Stimulated activated CD4-positive, alpha-beta T cell treated with anti-CD3 and anti-CD28 coated beads, Interleukin-1b, Interleukin-23, amount 100 ng/mL, for 1 hour (primary cell): ENCODE data around the gene SNAI1.
"Not testable (repeated sequence)": the region's sequence is repeated elsewhere in the genome, so short reads cannot be mapped to it uniquely, and the experiment has no call there.

Source experiments
- DNase-seq, 2 donors: peaks; one replicate each; pipeline ENCODE4 v3.0.0-alpha.2; 2020; ENCODE audit warnings: low read depth in 2 of 2

The SNAI1 gene

DNA sequence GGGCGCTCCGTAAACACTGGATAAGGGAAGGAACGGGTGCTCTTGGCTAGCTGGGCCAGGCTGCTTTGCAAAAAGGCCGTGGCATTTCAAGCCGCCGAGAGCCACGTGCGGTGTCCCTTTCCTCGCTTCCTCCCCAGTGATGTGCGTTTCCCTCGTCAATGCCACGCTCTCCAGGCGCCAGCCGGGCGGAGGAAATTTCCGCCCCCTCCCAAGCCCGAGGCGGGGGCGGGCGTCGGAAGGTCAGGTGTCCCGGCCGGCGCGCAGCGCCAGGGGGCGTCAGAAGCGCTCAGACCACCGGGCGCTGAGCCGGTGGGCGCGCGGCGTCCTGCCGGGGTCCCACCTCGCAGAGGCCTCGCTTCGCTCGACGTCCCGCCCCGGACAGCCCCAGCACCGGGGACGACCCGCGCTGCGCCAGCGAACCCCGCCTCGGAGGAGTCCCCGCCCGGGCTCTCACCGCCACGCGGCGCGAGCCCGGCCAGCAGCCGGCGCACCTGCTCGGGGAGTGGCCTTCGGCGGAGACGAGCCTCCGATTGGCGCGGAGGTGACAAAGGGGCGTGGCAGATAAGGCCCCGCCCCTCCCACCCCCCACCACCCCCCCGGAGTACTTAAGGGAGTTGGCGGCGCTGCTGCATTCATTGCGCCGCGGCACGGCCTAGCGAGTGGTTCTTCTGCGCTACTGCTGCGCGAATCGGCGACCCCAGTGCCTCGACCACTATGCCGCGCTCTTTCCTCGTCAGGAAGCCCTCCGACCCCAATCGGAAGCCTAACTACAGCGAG is at the start of gene SNAI1:
Gene SNAI1 (plus strand): TSS at position 635 of the 777 bp plus-strand sequence. CDS start 80 bp downstream, at position 715.
- peak; percentile 50 to 58 for DNase-seq

DNA sequence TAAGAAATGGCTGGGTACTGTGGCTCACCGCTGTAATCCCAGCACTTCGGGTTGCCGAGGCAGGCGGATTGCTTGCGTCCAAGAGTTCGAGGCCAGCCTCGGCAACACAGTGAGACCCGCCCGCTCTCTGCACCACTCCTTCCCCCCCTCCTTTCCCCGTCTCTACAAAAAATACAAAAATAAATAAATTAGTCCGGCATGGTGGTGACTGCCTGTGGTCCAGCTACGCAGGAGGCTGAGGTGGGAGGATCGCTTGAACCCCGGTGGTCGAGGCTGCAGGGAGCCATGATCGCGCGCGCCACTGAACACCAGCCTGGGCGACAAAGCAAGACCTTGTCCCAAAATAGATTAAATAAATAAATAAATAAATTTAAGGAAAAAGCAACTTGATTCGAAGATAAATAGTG is 47.0 kb upstream of the SNAI1 start:
- no peak for DNase-seq

DNA sequence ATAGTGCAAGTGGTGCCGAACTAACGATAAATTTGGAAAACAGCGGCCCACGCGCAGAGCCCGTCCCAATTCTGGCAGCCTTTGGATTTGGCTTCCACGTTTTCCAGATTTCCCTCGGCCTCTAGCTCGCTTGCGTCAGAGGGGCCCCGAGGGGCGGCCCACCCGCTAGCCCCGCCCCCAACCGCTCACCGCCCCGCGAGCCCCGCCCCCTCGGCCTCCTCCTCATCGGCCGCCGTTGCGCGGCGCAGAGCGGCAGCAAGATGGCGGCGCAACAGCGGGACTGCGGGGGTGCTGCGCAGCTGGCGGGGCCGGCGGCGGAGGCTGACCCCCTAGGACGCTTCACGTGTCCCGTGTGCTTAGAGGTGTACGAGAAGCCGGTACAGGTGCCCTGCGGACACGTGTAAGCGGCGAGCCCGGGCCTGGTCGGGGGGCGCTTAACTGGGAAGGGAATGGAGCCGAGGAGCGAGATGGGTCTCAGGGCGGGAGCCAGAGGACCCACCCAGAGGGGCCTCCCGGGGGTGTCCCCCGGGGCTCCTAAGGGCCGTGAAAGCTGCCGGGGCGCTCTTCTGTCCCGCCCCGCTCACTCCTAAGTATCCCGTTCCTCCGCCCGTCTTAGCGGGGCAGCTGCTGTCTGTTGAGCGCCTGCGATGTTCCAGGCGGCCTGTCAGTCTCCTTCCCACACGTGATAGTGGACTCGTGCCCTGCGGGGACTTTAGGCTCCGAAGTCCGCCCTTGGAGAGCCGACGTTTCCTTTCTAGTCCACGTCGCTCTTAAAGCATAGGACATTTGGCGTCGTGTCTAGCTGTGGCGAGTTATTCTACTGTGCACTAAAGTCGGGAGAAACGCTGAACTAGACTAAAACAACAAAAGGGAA is 46.4 kb upstream of the SNAI1 start, which contains the start of gene RNF114:
Gene RNF114 (plus strand): TSS at position 245 of the 874 bp plus-strand sequence. CDS start 16 bp downstream, at position 261.
- DNase-seq: peak; percentile 81 to 90

DNA sequence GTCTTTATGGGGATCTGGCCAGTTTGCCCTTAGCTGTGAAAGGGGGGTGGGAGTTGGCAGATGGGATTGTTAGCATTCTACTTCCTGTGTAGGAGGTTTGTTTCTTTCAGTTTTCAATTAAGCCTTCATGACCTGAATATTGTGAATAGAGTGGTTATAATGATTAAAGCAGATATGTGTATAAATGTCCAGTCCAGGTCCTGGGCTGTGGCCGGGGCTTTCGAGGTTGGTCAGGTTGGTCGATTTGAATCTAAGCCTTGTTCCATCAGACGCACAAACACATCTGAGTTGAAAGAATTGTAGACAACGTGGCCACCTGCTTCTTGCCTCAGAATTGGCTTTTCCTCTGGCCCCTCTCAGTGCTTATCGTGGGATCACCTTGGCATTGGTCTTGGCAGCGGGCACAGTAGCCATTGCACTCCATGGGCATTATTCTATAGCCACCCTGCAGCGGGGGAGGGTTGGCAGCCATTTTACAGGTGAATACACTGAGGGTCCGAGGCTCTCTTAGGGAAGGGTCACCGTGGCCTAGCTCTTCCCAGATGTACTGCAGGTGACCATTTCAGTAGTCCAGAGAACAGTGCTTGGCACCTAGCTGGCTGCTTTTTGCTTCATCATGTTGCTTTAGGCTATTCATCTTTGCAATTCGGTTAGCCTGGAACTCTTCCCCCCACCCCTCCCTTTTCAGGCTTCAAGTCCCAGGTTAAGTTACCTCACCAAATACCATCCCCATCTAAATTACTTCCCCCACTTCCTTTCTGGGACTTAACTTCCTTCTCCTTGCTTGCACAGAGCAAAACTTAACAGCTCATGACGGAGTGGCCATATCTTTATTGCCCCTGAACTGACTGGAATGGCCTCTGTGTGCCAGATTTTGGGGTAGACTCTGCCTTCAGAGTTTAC is 45.5 kb upstream of the SNAI1 start:
- no peak for DNase-seq

DNA sequence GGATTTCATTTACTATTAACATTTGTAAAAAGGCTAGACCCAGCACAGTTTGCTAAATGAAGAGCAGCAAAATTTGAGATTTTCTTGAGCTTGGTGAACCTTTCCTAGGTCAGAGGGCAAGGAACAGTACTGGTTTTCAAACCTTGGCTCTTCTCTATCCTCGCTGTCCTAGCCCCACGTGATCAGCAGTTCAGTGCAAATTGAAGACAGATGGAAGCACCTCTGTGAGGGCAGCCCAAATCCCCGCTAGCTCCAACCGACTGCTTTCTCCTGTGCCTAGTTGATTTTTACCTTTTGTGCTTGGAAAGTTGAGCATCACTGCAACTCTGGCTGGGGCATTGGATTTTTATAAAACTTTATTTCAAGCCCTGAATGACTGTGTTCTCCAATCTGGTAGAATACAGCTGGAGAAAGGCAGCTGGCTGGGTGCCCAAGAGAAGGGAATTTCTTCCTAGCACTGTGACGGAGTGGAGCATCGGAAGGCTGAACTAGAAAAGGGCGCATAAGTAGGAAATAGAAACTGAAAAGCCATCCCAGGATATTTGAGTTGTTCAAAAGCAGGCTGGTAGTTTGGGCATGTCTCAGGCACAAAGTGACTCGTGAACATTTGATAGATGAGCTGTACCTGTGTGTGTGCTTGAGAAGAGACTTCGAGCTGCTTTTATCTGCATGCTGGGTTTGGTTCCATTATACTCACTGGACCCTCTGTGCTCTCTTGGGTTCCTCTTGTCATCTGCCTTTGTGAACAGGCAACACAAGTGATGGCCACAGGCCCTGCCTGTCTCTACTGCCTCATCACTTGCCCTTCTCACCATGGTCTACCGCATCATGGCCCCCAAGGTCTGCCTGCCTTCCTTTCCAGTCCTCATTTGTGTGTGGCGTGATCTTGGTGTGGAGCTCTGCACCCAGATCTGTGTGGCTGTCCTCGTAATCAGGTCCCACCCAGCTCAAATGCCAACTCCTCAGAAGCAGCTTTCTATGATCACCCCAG is 44.3 kb upstream of the SNAI1 start:
- no peak for DNase-seq

DNA sequence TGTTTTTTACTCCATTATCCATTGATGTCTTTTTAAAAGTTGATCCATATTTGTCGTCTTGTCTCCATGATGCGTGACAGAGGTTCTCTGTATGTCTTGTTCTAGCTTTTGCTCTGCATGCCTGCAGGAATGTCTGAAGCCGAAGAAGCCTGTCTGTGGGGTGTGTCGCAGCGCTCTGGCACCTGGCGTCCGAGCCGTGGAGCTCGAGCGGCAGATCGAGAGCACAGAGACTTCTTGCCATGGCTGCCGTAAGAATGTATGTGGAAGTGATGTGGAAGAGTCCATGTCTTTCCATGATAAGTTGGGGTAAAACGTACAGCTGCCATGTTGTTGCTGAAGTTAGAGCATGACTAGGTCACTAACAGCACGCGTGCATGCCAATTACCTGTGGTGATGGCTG is 41.3 kb upstream of the SNAI1 start:
- no peak for DNase-seq

DNA sequence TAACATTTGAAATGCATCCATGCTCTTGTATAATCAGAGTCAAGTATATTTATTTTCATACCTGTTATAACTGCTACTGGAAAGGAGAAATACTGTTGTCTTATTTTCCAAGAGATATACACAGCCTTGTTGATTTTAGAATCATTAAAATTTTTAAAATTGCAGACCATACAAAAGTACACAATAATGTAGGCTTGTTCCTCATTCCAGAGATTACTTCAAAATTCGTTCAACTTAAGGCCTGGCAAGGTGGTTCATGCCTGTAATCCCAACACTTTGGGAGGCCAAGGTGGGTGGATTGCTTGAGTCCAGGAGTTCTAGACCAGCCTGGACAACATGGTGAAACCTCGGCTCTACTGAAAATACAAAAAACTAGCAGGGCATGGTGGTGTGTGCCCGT is 40.5 kb upstream of the SNAI1 start:
- DNase-seq: no peak

DNA sequence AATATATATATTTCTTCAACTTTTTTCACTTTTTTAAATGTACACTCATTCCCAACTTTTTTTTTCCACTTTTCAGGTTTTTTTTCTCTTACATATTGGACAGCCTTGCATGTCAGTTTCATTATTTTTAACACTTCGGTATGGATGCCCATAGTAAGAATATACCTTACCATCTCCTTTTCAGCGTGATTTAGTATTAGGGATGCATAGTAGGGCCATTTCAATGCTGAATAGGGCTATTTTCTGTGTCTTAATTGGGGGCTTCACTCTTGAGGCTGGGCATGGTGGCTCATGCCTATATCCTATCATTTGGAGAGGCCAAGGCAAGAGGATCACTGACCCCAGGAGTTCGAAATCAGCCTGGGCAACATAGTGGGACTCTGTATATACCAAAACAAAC is 39.8 kb upstream of the SNAI1 start:
- no peak for DNase-seq

DNA sequence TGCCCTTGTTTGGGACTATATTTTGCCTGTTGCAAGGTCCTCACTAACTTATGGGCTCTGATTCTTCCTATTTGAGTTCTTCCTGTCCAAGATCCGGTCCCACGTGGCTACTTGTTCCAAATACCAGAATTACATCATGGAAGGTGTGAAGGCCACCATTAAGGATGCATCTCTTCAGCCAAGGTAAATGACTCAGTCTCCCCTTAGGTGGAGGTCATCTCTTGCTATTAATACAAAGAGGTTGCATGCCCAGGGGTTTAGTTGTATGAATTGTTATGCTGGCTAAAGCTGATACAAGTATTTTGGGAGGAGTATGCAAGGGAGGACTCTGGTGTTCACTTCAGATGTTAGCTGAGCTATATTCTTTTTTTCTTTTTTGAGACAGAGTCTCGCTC is 37.5 kb upstream of the SNAI1 start:
- no peak for DNase-seq

DNA sequence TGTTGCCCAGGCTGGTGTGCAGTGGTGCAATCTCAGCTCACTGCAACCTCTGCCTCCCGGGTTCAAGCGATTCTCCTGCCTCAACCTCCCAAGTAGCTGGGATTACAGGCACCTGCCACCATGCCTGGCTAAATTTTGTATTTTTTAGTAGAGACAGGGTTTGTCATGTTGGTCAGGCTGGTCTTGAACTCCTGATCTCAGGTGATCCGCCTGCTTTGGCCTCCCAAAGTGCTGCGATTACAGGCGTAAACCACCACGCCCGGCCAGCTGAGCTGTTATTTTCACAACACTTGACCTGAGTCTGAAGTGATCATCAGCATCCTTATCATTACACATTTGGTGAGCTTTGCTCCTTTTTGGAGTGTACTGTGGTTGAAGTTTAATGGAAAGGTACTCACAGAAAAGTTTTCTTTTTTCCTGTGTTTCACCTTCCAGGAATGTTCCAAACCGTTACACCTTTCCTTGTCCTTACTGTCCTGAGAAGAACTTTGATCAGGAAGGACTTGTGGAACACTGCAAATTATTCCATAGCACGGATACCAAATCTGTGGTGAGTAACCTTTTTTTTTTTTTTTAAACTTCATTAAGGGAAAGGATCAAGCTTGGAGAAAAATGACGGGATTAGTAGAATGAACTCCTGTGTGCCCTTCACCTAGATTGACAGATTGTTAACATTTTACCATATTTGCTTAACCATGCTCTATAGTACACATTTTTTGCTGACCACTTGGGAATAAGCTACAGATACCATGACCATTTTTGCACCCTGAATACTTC is 36.9 kb upstream of the SNAI1 start:
- no peak for DNase-seq

DNA sequence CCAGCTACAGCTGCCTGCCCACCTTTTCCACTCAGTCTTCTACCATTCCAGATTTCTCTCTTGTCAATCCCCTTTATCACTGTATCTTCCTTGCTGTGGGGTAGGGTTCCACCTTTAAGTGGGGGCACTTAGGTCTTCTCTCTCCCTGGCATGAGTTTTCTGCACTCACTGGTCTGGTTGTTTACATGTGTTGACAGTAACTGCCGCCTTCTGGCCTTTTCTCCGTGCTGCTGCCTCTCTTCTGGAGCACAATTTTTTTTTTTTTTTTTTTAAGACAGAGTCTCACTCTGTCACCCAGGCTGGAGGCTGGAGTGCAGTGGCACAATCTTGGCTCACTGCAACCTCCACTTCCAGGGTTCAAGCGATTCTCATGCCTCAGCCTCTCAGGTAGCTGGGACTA is 34.6 kb upstream of the SNAI1 start:
- DNase-seq: no peak

DNA sequence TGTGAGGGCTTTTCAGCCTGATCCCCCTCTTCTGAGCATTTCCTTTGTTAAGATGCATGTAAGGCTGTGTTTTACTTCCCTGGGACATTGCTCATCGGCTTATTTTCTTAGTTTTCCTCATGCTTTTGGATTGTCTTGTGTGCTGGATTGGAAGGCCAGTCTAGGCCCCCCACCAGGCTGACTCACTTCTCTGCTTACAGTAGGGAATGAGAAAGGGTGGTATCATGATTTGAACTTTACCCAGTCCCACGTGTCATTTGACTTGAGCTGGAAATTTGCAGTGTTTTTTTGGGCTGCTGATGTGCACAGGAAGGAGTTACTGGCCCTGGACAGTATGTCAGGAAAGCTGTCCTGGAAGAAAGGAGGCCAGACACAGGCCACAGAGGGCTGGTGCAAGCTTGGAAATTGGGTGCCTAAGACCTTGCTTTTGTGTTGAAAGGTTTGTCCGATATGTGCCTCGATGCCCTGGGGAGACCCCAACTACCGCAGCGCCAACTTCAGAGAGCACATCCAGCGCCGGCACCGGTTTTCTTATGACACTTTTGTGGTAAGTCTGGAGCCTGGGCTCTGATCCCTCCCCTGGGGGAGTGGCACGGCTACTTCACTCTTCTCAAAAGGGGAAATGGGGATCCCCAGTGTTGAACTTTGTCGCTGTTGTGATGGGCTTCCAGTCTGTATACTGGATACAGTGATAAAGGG is 33.8 kb upstream of the SNAI1 start:
- DNase-seq: no peak

DNA sequence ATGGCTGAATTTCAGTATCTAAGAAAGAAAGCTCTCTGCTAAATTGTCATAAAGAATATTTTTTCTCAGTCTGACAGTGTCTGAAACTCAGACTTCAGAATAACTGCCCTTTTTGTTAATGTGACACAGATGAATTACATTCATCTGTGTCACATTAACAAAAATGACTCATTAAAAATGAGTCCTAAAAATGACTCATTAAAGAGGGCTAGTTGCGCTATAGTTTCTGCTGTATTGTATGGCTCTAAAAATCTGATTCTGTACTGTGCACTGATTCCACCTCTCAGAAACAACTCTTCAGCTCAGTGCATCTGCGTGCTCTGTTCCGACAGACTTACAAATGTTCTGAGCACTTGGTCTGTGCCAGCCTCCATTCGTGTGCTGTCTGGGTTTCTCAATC is 31.6 kb upstream of the SNAI1 start:
- no peak for DNase-seq

DNA sequence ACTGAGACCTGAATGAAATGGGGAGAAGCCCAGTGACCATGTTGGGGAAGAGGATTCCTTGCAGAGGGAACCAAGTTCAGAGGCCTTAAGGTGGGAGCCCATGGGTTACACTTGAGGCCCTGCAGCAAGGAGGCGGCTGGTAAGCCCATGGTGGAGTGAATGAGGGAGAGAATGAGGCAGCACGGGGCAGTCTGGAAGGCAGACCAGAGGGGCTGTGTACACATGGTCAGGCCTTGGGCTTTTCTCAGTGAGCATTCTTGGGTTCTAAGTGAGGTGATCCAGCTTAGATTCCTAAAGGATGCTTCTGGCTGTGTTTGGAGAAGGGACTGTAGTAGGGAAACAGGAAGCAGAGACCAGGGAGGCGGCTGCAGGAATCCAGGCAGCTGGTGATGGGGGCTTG is 27.6 kb upstream of the SNAI1 start:
- DNase-seq: no peak

DNA sequence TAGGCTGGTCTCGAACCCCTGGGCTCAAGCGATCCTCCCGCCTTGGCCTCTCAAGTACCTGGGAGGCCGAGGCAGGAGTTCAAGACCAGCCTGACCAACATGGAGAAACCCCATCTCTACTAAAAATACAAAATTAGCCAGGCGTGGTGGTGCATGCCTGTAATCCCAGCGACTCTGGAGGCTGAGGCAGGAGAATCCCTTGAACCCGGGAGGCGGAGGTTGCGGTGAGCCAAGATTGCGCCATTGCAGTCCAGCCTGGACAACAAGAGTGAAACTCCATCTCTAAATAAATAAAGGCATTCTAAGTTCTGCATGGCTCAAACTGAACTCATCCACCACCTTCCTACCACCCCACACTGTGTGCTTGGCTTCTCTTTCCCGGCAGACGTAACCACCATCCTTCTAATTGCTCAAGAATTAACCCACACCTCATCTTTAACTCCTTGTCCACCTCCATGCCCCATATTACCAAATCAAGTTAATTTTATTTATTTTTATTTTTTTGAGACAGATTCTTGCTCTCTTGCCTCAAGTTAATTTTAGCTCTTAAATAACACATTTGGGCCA is 26.9 kb upstream of the SNAI1 start:
- DNase-seq: not testable (repeated sequence)

DNA sequence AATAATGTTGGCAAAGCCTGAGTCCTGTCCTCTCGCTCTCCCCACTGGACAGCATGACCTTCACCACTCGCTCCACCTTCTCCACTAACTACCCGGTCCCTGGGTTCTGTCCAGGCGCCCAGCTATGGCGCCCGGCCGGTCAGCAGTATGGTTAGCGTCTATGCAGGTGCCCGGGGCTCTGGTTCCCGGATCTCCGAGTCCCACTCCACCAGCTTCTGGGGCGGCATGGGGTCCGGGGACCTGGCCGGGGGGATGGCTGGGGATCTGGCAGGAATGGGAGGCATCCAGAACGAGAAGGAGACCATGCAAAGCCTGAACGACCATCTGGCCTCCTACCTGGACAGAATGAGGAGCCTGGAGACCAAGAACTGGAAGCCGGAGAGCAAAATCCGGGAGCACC is 26.1 kb upstream of the SNAI1 start:
- DNase-seq: no peak

DNA sequence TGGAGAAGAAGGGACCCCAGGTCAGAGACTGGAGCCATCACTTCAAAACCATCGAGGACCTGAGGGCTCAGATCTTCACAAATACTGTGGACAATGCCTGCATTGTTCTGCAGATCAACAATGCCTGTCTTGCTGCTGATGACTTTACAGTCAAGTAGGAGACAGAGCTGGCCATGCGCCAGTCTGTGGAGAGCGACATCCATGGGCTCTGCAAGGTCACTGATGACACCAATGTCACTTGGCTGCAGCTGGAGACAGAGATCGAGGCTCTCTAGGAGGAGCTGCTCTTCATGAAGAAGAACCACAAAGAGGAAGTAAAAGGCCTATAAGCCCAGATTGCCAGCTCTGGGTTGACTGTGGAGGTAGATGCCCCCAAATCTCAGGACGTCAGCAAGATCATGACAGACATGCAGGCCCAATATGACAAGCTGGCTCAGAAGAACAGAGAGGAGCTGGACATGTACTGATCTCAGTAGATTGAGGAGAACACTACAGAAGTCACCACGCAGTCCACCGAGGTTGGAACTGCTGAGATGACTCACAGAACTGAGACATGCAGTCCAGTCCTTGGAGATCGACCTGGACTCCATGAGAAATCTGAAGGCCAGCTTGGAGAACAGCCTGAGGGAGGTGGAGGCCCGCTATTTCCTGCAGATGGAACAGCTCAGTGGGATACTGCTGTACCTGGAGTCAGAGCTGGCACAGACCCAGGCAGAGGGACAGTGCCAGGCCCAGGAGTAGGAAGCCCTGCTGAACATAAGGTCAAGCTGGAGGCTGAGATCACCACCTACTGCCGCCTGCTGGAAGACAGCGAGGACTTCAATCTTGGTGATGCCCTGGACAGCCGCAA is 25.5 kb upstream of the SNAI1 start:
- not testable (repeated sequence) for DNase-seq

DNA sequence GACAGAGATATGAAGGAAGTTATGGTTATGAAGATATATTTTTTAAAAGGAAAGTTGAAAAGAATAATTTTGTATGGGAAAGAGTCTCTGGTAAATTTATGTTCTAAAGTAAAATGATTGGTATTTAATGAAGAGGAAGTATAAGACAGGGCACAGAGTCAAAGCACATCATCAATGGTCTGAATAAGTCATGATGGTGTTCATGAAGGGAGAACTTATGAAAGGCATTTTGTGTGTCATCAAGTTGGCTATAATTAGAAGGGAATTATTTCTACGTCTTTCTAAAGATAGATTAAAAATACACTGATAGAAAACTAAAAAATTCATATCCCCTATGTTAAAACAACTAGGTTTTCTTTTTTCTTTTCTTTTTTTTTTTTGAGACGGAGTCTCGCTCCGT is 21.4 kb upstream of the SNAI1 start:
- DNase-seq: no peak
